ENCODE results near the gene AQP3.
"Not testable (repeated sequence)": the region's sequence is repeated elsewhere in the genome, so short reads cannot be mapped to it uniquely, and the experiment has no call there.

The AQP3 gene

GRCh38 chr9:33407061-33407460 lies 40.3 kb downstream of the AQP3 start:
- H4K91ac ChIP-seq (ENCODE audit: low read depth, low read length, poor library complexity), result no peak overlapping the region
- H3K4me3 ChIP-seq (ENCODE audit: low read length in 2 of 2), result no peak overlapping the region
- H2BK12ac ChIP-seq (ENCODE audit: low read length), result no peak overlapping the region
- peaks cover 2% of the 10 kb centered on the region for H3K79me1 ChIP-seq (ENCODE audit: low read depth, low read length)
- peaks cover 5% of the 10 kb centered on the region in 2 donors for H3K4me1 ChIP-seq (ENCODE audit: control insufficient read depth in 2 of 2, insufficient read depth in 1 of 2, low read depth in 1 of 2, low read length in 2 of 2)
- no peak overlapping the region for H2BK15ac ChIP-seq (ENCODE audit: low read length)
- H2AFZ ChIP-seq (ENCODE audit: low read length), result no peak overlapping the region
- DNase-seq (ENCODE audit: low spot score), result no peak
- H4K8ac ChIP-seq (ENCODE audit: low read depth, low read length), result no peak overlapping the region
- no peak overlapping the region for H3K23ac ChIP-seq (ENCODE audit: low read depth, low read length, poor library complexity)
- peaks cover 0 to 8% (median 0%) of the 10 kb centered on the region in 3 experiments for H3K27me3 ChIP-seq (ENCODE audit: control insufficient read depth in 3 of 3, insufficient read depth in 3 of 3, low read depth in 1 of 3, low read length in 3 of 3)
- no peak overlapping the region for H3K4me2 ChIP-seq (ENCODE audit: insufficient read depth, low read length, poor library complexity, severe bottlenecking)
- H2BK120ac ChIP-seq (ENCODE audit: low read depth, low read length), result no peak overlapping the region
- no peak overlapping the region for H3K27ac ChIP-seq (replicated peaks; ENCODE audit: low read length)
- H2AK5ac ChIP-seq (ENCODE audit: low read depth, low read length), result no peak overlapping the region
- no peak overlapping the region for H3K14ac ChIP-seq (ENCODE audit: low read length)
- no peak overlapping the region for H3K9ac ChIP-seq (ENCODE audit: low read depth, low read length, poor library complexity)
- H3K9me3 ChIP-seq (replicated peaks in 1 of 2; ENCODE audit: control insufficient read depth in 2 of 2, insufficient read depth in 1 of 2, low read depth in 1 of 2, low read length in 2 of 2), result no peaks in the 10 kb centered on the region
- WGBS, 2 donors (ENCODE audit: extremely low coverage in 2 of 2, insufficient read length in 2 of 2, insufficient replicate concordance in 1 of 2), result no CpG with 5 or more reads among the region's 3 CpGs
- H3K18ac ChIP-seq (ENCODE audit: low read length), result no peak overlapping the region
- H3K36me3 ChIP-seq (replicated peaks in 1 of 2; ENCODE audit: control insufficient read depth in 2 of 2, insufficient read depth in 2 of 2, low read length in 2 of 2), result no peaks in the 10 kb centered on the region
- no peak overlapping the region for H3K4ac ChIP-seq (ENCODE audit: low read length)
- no peak overlapping the region for H2BK5ac ChIP-seq (ENCODE audit: low read length)

DNA sequence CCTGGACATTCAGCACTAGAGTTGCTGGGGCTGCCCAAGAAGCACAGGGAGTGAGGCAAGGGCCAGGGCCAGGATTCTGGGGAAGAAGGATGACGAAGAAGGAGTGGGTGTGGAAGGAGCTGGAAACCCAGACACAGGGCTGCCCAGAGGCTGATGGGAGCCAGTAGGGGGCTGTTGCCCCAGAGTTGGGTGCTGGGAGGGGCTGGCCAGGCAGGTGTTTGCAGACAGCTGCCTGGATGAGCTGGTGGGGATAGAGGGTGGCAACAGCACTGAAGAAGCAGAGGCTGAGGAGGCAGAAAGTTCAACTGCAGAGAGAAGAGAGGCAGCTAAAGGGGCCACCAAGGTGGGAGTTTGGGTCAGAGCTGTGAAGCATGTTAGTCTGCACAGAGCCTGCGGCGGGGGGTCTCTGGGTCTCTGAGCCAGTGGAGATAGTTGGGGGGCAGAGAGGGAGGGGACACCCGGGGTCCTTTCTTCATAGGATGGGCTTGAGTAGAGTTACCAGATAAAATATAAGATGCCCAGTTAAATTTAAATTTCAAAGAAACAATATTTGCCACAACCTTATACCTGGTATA lies 42.5 kb downstream of the AQP3 start:
- Histone ChIP-seq H3K36me3 (replicated peaks in 1 of 2; ENCODE audit: control insufficient read depth in 2 of 2, insufficient read depth in 2 of 2, low read length in 2 of 2) (no peaks in the 10 kb centered on the region), H3K4me1 (ENCODE audit: control insufficient read depth in 2 of 2, insufficient read depth in 1 of 2, low read depth in 1 of 2, low read length in 2 of 2) (peaks cover 5% of the 10 kb centered on the region in 2 donors), H3K4me3 (ENCODE audit: low read length in 2 of 2) (no peak overlapping the region), H3K27me3 (ENCODE audit: control insufficient read depth in 3 of 3, insufficient read depth in 3 of 3, low read depth in 1 of 3, low read length in 3 of 3) (peaks cover 0 to 5% (median 0%) of the 10 kb centered on the region in 3 experiments), H3K79me1 (ENCODE audit: low read depth, low read length) (peaks cover 2% of the 10 kb centered on the region), H2BK5ac (ENCODE audit: low read length) (no peak overlapping the region), H3K4ac (ENCODE audit: low read length) (no peak overlapping the region), H3K9me3 (replicated peaks in 1 of 2; ENCODE audit: control insufficient read depth in 2 of 2, insufficient read depth in 1 of 2, low read depth in 1 of 2, low read length in 2 of 2) (no peaks in the 10 kb centered on the region), H2BK120ac (ENCODE audit: low read depth, low read length) (no peak overlapping the region), H2AK5ac (ENCODE audit: low read depth, low read length) (no peak overlapping the region), H4K8ac (ENCODE audit: low read depth, low read length) (no peak overlapping the region), H2BK15ac (ENCODE audit: low read length) (peak overlapping the region; percentile 73), H3K18ac (ENCODE audit: low read length) (peak overlapping the region; percentile 64), H4K91ac (ENCODE audit: low read depth, low read length, poor library complexity) (no peak overlapping the region), H3K4me2 (ENCODE audit: insufficient read depth, low read length, poor library complexity, severe bottlenecking) (no peak overlapping the region), H3K27ac (replicated peaks; ENCODE audit: low read length) (no peak overlapping the region), H3K23ac (ENCODE audit: low read depth, low read length, poor library complexity) (no peak overlapping the region), H2BK12ac (ENCODE audit: low read length) (peak overlapping the region; percentile 75), H3K14ac (ENCODE audit: low read length) (no peak overlapping the region), H2AFZ (ENCODE audit: low read length) (peak overlapping the region; percentile 60), H3K9ac (ENCODE audit: low read depth, low read length, poor library complexity) (no peak overlapping the region)
- no peak for DNase-seq (ENCODE audit: low spot score)
- WGBS, 2 donors (ENCODE audit: extremely low coverage in 2 of 2, insufficient read length in 2 of 2, insufficient replicate concordance in 1 of 2), result no CpG with 5 or more reads among the region's 4 CpGs

DNA sequence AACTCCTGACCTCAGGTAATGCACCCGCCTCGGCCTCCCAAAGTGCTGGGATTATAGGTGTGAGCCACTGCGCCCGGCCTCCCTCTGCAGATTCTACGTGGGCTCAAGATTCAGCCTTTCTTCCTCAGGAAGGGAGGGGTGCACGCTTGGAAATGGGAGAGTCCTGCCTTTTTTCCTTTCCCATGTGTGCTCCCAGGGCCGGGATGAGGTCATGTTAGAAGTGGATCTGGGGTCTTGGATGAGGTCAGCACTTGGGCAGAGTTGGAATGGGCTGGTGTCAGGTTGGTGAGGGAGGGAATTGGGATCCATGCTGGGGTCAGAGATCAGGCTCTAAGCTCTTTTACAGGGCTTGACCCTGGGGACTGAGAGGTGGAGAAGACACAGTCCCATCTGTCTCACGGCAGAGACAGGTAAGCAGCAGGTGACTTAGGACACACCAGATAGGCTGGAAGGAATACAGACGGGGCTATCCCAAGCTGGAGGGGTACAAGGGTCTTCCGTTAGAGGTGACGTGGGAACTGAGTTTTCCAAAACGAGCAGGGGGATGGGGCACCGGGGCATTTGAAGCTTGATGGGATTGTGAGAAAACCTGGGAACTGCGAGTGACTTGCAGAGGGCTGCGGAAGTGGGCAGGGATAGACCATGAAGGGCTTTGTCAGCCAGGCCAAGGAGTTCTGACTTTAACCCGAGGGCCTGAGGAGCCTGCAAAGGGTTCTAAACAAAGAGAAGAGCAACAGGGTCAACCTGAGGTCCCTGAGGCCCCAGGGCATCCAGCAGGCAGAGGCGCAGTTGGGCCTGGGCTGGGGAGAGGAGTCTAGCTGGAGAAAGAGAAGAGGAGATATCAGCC lies 43.2 kb downstream of the AQP3 start:
- H2BK120ac ChIP-seq (ENCODE audit: low read depth, low read length), result no peak overlapping the region
- no peak overlapping the region for H4K8ac ChIP-seq (ENCODE audit: low read depth, low read length)
- H3K4me2 ChIP-seq (ENCODE audit: insufficient read depth, low read length, poor library complexity, severe bottlenecking), result no peak overlapping the region
- no peak for DNase-seq (ENCODE audit: low spot score)
- peaks cover 5% of the 10 kb centered on the region in 2 donors for H3K4me1 ChIP-seq (ENCODE audit: control insufficient read depth in 2 of 2, insufficient read depth in 1 of 2, low read depth in 1 of 2, low read length in 2 of 2)
- H3K27ac ChIP-seq (replicated peaks; ENCODE audit: low read length), result no peak overlapping the region
- H2AK5ac ChIP-seq (ENCODE audit: low read depth, low read length), result no peak overlapping the region
- H4K91ac ChIP-seq (ENCODE audit: low read depth, low read length, poor library complexity), result no peak overlapping the region
- no peak overlapping the region for H3K23ac ChIP-seq (ENCODE audit: low read depth, low read length, poor library complexity)
- no peak overlapping the region for H3K4me3 ChIP-seq (ENCODE audit: low read length in 2 of 2)
- H3K4ac ChIP-seq (ENCODE audit: low read length), result no peak overlapping the region
- no peak overlapping the region for H2BK5ac ChIP-seq (ENCODE audit: low read length)
- no peak overlapping the region for H3K9ac ChIP-seq (ENCODE audit: low read depth, low read length, poor library complexity)
- no peak overlapping the region for H2BK15ac ChIP-seq (ENCODE audit: low read length)
- H3K36me3 ChIP-seq (replicated peaks in 1 of 2; ENCODE audit: control insufficient read depth in 2 of 2, insufficient read depth in 2 of 2, low read length in 2 of 2), result no peaks in the 10 kb centered on the region
- no peaks in the 10 kb centered on the region for H3K9me3 ChIP-seq (replicated peaks in 1 of 2; ENCODE audit: control insufficient read depth in 2 of 2, insufficient read depth in 1 of 2, low read depth in 1 of 2, low read length in 2 of 2)
- WGBS, 2 donors (ENCODE audit: extremely low coverage in 2 of 2, insufficient read length in 2 of 2, insufficient replicate concordance in 1 of 2), result no CpG with 5 or more reads among the region's 17 CpGs
- peaks cover 0 to 5% (median 0%) of the 10 kb centered on the region in 3 experiments for H3K27me3 ChIP-seq (ENCODE audit: control insufficient read depth in 3 of 3, insufficient read depth in 3 of 3, low read depth in 1 of 3, low read length in 3 of 3)
- peak overlapping the region; percentile 60 for H2AFZ ChIP-seq (ENCODE audit: low read length)
- H2BK12ac ChIP-seq (ENCODE audit: low read length), result no peak overlapping the region
- peak overlapping the region; percentile 19 for H3K18ac ChIP-seq (ENCODE audit: low read length)
- H3K14ac ChIP-seq (ENCODE audit: low read length), result no peak overlapping the region
- peaks cover 2% of the 10 kb centered on the region for H3K79me1 ChIP-seq (ENCODE audit: low read depth, low read length)

- H3K4ac ChIP-seq (ENCODE audit: low read length); H3K79me1 ChIP-seq (ENCODE audit: low read depth, low read length); H3K23ac ChIP-seq (ENCODE audit: low read depth, low read length, poor library complexity); H3K4me2 ChIP-seq (ENCODE audit: insufficient read depth, low read length, poor library complexity, severe bottlenecking); H3K9me3 ChIP-seq (replicated peaks in 1 of 2; ENCODE audit: control insufficient read depth in 2 of 2, insufficient read depth in 1 of 2, low read depth in 1 of 2, low read length in 2 of 2); H2BK120ac ChIP-seq (ENCODE audit: low read depth, low read length); H3K14ac ChIP-seq (ENCODE audit: low read length); H2BK5ac ChIP-seq (ENCODE audit: low read length); H3K4me1 ChIP-seq (ENCODE audit: control insufficient read depth in 2 of 2, insufficient read depth in 1 of 2, low read depth in 1 of 2, low read length in 2 of 2); DNase-seq (ENCODE audit: low spot score); H4K91ac ChIP-seq (ENCODE audit: low read depth, low read length, poor library complexity); H2AK5ac ChIP-seq (ENCODE audit: low read depth, low read length); H2BK12ac ChIP-seq (ENCODE audit: low read length); H3K9ac ChIP-seq (ENCODE audit: low read depth, low read length, poor library complexity); H3K27ac ChIP-seq (replicated peaks; ENCODE audit: low read length); H3K36me3 ChIP-seq (replicated peaks in 1 of 2; ENCODE audit: control insufficient read depth in 2 of 2, insufficient read depth in 2 of 2, low read length in 2 of 2); H3K4me3 ChIP-seq (ENCODE audit: low read length in 2 of 2); H3K27me3 ChIP-seq (ENCODE audit: control insufficient read depth in 3 of 3, insufficient read depth in 3 of 3, low read depth in 1 of 3, low read length in 3 of 3); H4K8ac ChIP-seq (ENCODE audit: low read depth, low read length): not testable (repeated sequence)
- WGBS, 2 donors (ENCODE audit: extremely low coverage in 2 of 2, insufficient read length in 2 of 2, insufficient replicate concordance in 1 of 2), result no CpG with 5 or more reads among the region's 10 CpGs
- H3K18ac ChIP-seq (ENCODE audit: low read length), result peak within 1 kb of the TSS; percentile 57
- peak within 1 kb of the TSS; percentile 98 for H2BK15ac ChIP-seq (ENCODE audit: low read length)
- peak within 1 kb of the TSS; percentile 63 for H2AFZ ChIP-seq (ENCODE audit: low read length)
Measured at GRCh38 chr9:33402371-33402770, 45.0 kb downstream of the AQP3 start, which contains the start of gene AQP7. Gene AQP7, minus strand, starts transcription at chr9:33402568. Its CDS starts 1,306 bp downstream, at chr9:33401262.

Data from neuronal stem cell (in vitro differentiated cells).